ENCODE data around the gene ARL17B.
A peak's percentile ranks its signal among the peaks of the same experiment; 100 is the strongest.
"Not testable (repeated sequence)": the region's sequence is repeated elsewhere in the genome, so short reads cannot be mapped to it uniquely, and the experiment has no call there.

ARL17B gene

DNA sequence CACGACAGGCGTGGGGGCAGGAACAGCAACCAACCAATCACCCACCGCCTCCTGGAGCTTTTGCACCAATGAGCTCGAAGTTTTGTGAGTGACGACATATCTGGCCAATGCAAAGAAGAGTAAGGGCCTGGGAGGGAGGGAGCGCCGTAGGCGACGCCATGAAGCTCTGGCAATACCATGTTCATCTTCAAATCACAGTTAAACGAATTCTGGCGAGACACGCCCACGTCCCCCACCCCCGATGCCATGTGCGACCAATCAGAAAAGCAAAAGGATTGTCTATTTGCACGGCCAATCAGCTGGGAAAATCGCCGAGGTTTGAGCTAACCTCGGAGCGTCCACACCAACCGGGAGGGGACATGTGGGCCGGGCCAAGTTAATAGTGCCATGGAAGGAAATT is at the start of gene ARL17B:
Gene ARL17B (minus strand): TSS at position 12 of the 400 bp plus-strand sequence. CDS start 3,369 bp downstream, outside the sequence.
- peak; percentile 46 for DNase-seq (ENCODE audit: low read depth)

DNA sequence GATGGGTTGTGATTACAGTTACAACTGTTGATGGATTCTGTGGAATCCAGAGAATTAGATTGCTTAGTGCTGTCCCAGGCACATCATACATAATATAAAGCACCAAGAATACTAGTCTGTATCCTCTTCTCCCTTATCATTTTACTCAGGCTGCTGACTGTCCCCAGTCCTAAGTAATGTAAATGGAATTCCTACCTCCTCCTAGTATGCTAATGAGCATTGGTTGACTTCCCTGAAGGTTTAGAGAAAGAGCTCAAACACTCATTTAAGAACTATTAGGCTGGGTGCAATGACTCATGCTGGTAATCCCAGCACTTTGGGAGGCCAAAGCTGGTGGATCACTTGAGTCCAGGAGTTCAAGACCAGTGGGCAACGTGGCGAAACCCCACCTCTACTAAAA is 48.3 kb upstream of the ARL17B start:
- DNase-seq (ENCODE audit: low read depth): not testable (repeated sequence)

DNA sequence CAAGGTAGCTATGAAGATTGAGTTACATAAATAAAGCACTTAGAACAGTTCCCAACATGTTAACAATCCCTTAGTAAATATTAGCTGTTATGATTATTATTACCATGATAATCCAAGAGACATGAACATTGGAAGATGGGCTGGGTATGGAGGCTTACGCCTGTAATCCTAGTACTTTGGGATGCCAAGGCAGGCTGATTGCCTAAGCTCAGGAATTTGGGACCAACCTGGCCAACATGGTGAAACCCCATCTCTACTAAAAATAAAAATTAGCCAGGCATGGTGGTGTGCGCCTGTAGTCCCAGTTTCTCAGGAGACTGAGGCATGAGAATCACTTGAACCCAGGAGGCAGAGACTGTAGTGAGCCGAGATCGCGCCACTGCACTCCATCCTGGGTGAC is 45.6 kb upstream of the ARL17B start:
- not testable (repeated sequence) for DNase-seq (ENCODE audit: low read depth)

DNA sequence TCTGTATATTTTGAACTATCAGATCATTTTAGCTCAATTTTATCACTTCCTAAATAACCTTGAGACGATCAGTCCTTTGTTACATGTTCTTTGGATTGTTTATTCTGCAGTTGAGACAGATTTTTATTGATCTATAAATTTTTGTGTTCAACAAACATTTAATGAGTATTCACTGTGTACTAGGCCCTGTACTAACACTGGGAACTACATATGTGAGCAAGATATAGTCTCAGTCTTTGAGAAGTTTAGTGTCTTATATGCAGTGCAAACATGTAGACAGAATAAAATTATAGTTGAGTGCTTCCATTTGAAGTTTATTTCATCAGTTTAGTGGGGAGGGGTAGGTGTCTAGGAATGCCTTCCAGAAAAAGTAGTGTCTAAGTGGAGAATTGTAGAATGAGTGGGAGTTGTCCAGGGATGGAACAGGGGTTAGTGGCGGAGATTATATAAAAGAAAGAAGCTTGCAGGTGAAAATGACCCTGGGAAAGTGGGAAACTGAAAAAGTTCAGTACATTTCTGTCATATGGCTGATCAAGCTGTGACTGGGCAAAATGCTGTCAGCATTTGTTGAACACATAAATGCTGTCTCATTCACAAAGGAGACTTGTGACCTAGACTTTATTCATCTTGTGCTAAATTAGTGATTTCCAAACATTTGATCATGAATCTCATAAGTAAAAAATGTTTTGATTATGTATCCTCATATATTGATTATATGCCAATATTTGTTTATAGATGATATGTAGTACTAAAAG is 39.6 kb upstream of the ARL17B start:
- DNase-seq (ENCODE audit: low read depth): not testable (repeated sequence)

DNA sequence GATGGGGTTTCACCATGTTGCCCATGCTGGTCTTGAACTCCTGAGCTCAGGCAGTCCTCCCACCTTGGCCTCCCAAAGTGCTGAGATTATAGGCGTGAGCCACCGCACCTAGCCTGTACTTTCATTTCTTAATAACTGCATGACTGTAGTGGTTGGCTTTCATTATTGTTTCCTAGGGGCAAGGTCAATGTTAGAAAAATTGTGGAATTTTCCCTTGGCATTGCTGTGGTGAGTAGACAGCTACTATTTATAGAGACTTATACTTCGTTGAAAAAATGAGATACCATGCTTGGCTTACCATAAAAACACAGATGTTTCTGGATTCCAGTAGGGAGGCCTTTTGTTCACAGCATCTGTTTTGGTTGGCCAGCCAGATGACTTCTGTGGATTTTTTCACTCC is 39.0 kb upstream of the ARL17B start:
- DNase-seq (ENCODE audit: low read depth): not testable (repeated sequence)

DNA sequence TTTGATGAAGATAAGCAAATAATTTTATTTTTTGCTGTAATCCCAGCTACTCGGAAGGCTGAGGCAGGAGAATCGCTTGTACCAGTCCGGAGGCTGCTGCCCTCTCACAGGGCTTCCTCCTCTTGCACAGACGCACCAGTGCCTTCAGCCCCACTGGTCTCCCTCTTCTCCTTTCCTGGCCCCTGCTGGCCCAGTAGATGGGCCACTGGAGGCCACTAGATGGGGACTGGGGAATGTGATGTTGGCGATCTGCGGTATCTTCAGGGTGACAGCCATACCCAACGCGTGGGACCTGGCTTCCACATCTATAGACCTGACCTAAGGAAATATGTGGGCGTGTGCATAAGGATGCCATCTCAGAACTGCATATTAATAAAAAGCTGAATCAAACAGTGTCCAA is 38.4 kb upstream of the ARL17B start:
- DNase-seq (ENCODE audit: low read depth): not testable (repeated sequence)

DNA sequence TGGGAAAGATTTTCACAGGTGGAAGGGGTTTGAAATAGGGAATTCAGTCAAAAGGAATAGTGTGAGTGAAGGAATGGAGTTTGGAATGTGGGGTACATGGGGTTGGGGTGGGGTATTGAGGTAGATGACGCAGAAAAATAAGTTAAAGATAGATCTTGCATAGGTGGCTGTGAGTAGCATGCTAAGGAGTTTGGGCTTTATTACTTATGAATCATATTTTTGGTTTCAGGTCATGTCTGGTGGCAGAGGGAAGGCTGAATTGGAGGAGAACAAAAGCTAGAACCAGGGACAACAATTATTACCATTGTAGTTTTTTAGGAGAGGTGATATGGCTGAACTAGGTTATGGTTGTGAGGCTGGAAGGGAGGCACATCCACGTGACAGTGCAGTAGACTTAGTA is 34.7 kb upstream of the ARL17B start:
- not testable (repeated sequence) for DNase-seq (ENCODE audit: low read depth)

DNA sequence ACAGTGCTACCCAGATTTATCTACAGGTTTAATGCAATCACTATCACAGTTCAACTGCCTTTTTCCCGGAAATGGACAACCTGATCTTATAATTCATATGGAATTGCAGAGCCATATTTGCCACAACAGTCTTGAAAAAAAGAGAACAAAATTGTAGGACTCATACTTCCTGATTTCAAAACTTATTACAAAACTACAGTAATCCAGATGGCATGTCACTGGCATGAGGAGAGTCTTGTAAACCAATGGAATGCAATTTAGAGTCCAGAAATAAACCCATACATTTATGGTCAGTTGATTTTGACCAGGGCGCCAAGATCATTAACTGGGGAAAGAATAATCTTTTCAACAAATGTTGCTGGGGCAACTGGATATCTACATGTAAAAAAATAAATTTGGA is 32.1 kb upstream of the ARL17B start:
- DNase-seq (ENCODE audit: low read depth): not testable (repeated sequence)

DNA sequence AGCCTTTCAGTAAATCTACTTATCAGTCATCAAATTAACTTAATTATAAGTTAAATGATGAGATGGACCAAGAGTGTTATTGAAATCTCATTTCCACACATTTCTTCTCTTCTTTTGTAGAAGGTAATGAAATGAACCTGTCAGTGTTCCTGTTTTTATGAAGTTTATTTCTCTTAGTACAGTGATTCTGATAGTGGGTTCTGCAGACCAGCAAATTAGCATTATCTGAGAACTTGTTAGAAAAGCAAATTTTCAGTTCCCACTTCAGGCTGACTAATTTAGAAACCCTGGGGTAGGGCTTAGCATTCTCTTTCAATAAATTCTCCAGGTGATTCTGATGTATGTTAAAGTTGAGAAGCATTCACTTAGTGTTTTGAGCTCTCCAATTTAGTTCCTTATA is 23.9 kb upstream of the ARL17B start:
- DNase-seq (ENCODE audit: low read depth): not testable (repeated sequence)

DNA sequence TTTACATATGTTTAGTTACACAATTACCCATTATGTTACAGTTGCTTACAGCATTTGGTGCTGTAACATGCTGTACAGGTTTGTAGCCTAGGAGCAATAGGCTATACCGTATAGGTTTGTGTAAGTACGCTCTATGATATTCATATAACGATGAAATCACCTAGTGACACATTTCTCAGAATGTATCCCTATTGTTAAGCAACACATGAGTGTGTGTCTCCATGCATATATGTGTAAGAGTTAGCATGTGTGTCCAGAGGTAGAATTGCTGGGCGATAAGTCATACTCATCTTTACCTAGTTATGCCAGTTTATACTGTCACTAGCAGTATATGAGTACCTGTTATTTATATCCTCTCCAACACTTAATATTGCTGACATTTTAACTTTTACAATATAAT is 21.6 kb upstream of the ARL17B start:
- DNase-seq (ENCODE audit: low read depth): not testable (repeated sequence)

DNA sequence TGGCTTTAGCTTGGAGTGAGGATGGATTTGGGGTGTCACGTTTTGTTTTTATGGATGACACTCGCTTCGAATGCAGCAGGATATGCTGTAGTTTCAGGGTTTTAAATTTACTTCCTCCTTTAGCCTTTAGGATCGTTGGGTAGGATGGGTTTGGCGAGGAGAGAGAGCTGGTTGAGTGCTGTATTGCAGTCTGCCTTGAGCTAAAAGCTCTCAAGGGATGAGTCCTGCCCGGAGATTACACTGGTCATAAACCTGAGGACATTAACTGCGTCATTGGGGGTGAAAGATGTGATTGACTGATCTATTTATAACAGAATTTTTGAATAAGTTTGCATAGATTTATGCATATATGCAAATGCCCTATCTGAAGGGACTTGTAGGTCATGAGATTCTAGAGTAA is 11.9 kb upstream of the ARL17B start:
- not testable (repeated sequence) for DNase-seq (ENCODE audit: low read depth)

DNA sequence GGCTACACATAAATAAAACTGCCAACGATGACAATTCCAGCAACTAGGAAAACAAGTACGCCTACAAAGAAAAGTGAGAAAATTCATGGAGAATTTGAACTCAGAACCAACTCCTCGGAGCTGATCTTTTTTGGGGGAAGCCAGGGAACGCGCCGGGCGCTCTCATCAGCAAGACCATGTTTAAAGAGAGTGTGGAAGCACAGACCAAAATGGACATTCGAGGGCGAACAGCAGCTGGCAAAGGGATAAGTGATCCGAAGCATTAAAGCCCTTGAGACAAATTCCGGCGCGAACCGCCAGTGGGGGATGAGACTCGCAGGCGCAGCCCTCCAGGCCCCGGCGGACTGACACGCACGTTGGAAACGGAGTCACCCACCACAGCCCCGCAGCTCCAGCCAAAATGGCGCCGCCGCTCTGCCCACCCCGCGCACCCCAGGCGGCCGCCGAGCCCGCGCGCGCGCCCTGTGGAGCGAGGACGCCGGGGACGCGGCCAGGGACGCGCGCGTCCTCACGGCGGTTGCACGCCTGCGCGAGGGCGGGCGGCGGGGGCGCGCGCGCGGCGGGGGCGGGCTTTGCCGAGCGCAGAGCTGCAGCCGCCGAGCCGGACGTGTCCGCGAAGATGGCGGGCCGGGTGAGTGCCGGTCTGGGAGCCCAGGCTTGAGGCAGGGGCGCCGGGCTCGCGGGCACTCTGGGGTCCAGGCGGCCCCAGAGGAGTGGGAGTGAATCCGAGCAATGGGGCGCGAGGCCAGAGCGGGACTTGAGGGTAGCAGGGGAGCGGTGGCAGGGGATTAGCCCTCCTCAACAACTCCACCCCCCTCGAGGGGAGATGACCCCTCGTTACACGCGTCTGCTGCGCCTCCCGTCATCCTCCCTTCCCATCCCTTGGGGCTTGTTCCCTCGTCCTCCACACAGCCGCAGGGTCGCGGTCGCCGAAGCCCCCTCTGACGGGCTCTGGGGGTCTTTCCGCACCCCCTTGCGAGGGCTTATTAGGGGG is 11.0 kb upstream of the ARL17B start:
- DNase-seq (ENCODE audit: low read depth): not testable (repeated sequence)

DNA sequence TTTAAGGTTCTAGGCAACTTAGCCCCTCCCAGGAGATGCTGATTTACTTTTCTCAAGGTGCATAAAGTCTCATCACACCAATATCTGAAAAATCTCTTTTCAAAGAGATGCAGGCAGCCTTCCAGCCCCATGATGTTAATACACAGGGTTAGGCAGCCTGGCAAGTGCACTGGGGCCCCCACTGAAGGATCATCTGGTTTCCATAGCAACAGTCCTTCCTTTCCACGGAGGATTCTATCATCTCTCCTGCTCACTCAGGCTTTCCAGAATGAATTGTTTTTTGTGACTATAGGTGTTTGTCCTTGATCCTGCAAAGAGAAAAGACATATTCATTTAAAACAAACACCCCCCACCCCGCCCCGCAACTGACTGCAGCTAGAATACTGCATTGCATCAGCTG is 6.0 kb upstream of the ARL17B start:
- DNase-seq (ENCODE audit: low read depth): not testable (repeated sequence)

DNA sequence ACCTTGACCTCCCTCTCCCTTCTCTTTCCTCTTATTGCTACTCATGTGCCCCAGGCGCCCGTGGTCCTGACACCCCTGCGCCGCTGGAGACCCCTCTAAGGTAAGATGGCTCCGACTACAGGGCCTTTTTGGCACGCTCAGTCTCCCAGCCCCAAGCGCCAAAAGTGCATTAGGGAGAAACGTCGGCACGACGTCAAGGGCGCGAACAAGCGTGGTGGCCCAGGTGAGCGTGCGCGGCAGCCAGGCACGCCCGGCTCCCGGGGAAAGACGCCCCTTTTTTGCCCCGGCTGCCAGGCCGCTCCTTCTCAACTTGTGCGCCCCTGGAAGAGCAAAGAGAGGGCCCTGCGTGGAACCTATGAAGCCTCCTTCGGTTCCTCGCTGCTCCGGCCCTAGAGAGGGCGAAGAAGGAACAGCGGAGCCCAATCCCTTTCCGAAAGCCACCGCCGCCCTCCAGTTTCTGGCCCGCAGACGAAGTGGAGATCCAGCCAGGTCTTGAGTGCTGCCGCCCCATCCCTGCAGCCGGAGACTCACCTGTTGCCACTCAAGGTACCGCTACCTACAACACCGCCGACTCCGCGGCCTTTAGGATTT is 326 bp downstream of the ARL17B start:
- not testable (repeated sequence) for DNase-seq (ENCODE audit: low read depth)

DNA sequence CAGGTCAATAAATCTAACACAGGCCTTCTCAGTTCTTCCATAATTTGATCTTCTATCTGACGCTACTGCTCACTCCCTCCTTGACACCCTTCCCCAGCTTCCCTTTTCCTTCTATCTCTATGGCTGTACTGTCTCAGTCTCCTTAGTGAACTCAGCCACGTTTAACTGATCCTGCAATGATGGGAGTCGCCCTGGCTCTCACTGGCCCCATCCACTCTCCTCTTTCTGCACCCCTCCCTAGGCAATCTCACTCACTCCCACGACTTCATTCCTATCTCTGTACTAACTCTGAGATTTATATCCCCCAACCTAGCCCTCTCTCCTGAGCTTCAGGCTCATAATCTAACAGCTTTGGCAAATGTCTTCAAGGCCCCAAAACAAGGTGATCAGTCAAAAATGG is 7.7 kb downstream of the ARL17B start:
- not testable (repeated sequence) for DNase-seq (ENCODE audit: low read depth)

DNA sequence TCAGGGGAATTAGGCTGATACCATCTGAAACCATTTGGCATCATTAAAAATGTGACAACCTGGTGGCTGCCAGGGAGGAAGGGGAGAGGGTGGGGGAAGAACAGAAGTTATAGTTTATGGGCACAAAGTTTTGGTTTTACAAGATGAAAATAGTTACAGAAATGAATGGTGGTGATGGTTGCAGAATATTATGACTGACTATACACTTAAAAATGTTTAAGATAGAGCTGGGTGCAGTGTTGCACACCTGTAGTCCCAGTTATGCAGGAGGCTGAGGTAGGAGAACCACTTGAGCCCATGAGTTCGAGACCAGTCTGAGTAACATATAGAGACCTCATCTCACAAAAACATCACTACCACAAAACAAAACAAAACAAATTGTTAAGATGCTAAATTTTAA is 12.5 kb downstream of the ARL17B start:
- not testable (repeated sequence) for DNase-seq (ENCODE audit: low read depth)

DNA sequence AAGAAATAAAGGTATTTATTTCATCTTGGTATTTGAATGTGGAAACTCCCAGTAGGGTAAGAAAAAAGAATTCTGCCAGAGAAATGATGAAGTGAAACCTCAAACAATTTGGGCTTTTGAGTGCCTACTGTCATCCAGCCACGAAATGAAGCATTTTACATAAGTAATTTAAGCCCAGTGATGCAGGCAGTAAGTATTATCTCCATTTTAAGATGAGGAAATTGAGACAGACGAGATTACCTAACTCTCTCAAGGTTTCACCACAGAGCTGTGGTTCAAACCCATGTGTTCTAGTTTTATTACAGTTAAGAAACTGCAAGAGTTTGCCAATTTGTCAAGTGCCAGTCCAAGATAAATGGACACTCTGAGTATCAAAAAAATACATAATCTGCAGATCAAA is 13.2 kb downstream of the ARL17B start:
- DNase-seq (ENCODE audit: low read depth): not testable (repeated sequence)

DNA sequence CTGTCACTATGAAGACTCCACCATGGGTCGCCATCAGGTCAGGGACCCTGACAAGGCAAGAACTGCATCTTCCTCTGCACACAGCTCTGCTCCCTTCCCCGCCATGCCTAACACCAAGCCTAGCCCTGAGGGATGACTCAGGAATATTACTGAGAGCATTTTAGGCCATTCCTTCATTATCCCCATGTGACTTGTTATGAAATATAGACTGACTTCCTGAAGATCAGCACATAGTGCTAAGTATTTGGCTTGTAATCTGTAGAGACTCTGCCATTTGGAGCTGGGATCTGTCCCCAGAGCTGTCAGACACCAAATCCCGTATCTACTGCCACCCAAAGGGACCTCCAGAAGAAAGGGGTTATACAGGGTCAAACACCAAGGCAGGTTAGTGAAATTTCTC is 19.4 kb downstream of the ARL17B start:
- DNase-seq (ENCODE audit: low read depth): not testable (repeated sequence)

DNA sequence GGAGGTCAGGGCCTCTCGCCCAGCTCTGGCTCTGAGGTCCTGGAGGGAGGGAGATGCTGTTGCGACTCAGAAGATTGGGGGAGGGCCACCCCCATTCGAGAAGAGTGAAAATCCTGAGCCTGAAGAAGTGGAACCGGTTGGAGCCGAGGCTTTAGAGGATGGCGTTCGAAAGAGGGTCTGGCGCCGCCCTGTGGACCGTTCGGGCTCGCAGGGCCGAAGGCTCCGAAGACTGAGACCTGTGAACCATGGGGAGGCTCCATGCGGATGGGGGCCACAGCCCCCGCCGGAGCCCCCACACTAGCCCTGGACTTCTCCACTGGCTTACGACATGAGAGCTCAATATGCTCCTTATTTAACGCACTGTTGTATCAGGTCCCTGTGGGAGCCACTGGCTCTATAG is 20.3 kb downstream of the ARL17B start:
- DNase-seq (ENCODE audit: low read depth): not testable (repeated sequence)

DNA sequence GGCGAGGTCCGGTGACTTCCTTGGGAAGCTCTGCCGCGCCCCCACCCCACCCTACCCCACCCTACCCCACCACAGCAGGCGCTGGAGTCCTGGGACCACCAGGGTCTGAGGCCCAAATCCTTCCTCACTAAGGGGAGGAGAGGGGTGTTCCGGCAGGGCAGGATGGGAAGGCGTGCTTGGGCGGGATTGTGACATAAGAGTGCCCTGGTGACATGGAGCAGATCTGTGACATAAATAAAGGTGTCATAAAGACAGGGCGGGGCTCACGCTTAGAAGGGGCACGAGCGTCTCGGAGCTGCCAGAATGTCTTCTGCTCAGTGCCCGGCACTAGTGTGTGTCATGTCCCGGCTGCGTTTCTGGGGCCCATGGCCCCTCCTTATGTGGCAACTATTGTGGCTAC is 66.7 kb downstream of the ARL17B start, which contains the start of gene LRRC37A:
Gene LRRC37A (plus strand): TSS at position 301 of the 400 bp plus-strand sequence. CDS start 3 bp downstream, at position 304.
- DNase-seq (ENCODE audit: low read depth): not testable (repeated sequence)

DNA sequence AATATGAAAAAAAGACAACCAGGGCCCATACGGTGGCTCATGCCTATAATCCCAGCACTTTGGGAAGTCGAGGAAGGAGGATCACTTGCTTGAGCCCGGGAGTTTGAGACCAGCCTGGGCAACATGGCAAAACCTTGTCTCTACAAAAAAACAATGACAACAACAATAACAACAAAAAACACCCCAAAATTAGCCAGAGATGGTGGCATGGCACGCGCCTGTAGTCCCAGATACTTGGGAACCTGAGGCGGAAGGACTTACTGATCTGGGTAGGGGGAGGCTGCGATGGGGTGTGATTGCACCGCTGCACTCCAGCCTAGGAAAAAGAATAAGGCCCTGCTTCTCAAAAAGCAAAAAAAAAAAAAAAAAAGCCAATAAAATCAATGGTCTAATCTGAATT is 69.9 kb downstream of the ARL17B start:
- DNase-seq (ENCODE audit: low read depth): not testable (repeated sequence)

DNA sequence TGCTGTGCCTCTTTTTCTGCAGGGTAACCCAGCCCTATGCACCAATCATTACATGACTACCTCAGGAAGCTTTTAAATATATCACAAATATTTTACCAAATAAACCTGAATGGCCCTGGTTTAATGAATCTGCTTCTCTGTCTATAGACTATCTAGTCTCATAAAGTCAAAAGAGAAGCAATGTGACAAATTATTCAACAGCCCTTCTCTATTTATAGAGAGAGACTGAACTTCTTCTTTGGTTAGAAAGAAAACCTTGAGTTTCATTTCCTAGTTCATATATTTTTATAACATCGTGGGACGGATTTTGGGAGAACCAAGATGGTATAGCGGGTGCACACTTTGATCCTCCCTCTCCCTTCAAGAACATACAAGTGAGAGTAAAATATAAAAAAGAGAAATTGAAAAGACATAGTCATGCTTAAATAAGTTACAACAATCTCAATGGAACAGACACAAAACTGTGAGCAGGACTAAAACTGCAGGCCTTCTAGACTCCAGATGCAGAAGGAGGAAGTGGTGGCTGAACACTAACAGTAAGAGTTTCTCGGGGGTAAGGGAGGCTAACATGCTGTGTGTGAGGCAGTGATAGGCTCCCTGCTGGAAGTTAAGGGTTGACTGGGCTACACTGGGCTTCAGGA is 70.5 kb downstream of the ARL17B start:
- not testable (repeated sequence) for DNase-seq (ENCODE audit: low read depth)
